Ovary (tissue), 10 donors: ENCODE data around the gene GP9. TPM values are rescaled to one million over a fixed set of nuclear protein-coding genes. Genes with fewer than 3 reads are reported as not detected.

Experiments
- DNase-seq, 5 donors: peaks; one replicate each; pipeline ENCODE4 v3.0.0-alpha.2; 2019 to 2020
- H3K27ac ChIP-seq, 2 donors: fragments of 200-600 bp; one replicate each; pipeline versions ENCODE4 v1.5.1 to v1.8.0; 2019 to 2022
- H3K27me3 ChIP-seq: fragments of 200-600 bp; one replicate; pipeline ENCODE4 v1.8.0; 2022
- H3K36me3 ChIP-seq: fragments of 200-600 bp; sonication (generic); one replicate; pipeline ENCODE4 v1.5.1; 2019
- H3K4me1 ChIP-seq: one replicate; pipeline ENCODE4 v1.8.1; 2013; ENCODE audit warnings: mild to moderate bottlenecking, moderate library complexity; ENCODE audit not compliant: insufficient read depth
- H3K4me3 ChIP-seq: fragments of 200-600 bp; sonication (generic); one replicate; pipeline ENCODE4 v1.5.1; 2017
- H3K9me3 ChIP-seq, 2 donors: fragments of 200-600 bp in 1 of 2; sonication (generic) in 1 of 2; one replicate each; pipeline versions ENCODE4 v1.5.1 to v1.8.1; 2013 to 2019; ENCODE audit warnings: mild to moderate bottlenecking in 1 of 2, moderate library complexity in 1 of 2
- CTCF ChIP-seq, 3 donors: fragments of 450-650 bp in 2 of 3; fragments of 200-600 bp in 1 of 3; IDR thresholded peaks; one replicate each; pipeline versions ENCODE4 v1.5.1 to v1.8.0; 2016 to 2022; ENCODE audit warnings: antibody characterized with exemption in 3 of 3, mild to moderate bottlenecking in 1 of 3
- EP300 ChIP-seq: sonication (generic); formaldehyde crosslinking; IDR thresholded peaks from one replicate; pipeline ENCODE4 v1.6.1; 2017; ENCODE audit warnings: antibody characterized with exemption
- POLR2A ChIP-seq: fragments of 450-650 bp; IDR thresholded peaks from one replicate; pipeline ENCODE4 v1.6.1; 2017; ENCODE audit warnings: antibody characterized with exemption, mild to moderate bottlenecking, moderate library complexity
- WGBS, 3 donors: extraction: QIAGEN DNeasy Blood & Tissue Kit in 1 of 3; methylation state at CpG; one replicate each; pipeline versions ENCODE4 v1.1.5 to v1.1.7; 2013 to 2017; 5-methylcytosine and 5-hydroxymethylcytosine counted together
- intact Hi-C, 4 donors: fragments of 100-400 bp; cut with DNase I; formaldehyde crosslinking; loops; one replicate each; pipeline versions ENCODE4 v1.11.0 to v1.15.1; 2022 to 2023
- long read RNA-seq, 3 donors: library from polyadenylated mRNA in 2 of 3; unstranded in 2 of 3; transcript quantifications; one replicate each; pipeline ENCODE4 v2.0.0 and lab custom pipeline, GENCODE V29; 2021 to 2026
- polyA plus RNA-seq, 2 donors: library from polyadenylated mRNA; stranded (reverse); fragments of 200-250 nt in 1 of 2; fragments of 350-450 nt in 1 of 2; fragmentation: Illumina TruSeq in 1 of 2; extraction: RNeasy Lipid Tissue Mini Kit (QIAGEN cat#74804) in 1 of 2; gene quantifications; one replicate each; pipeline ENCODE4 v1.2.3, GENCODE V29; 2013 to 2014
- total RNA-seq, 7 donors: library from RNA; depleted of rRNA in 2 of 7; stranded (reverse); fragments of >200 nt in 2 of 7; fragmentation: NEBNext Ultra II Directional in 3 of 7; extraction: Animal tissue kit (Norgen Biotek cat#: 25700) in 3 of 7; gene quantifications; one replicate each; pipeline versions ENCODE4 v1.1.0 to v1.2.4, GENCODE V29; 2016 to 2023
- donor health status: DM: no; HTN: no; CAD: no; lungs with moderate emphysema.
- donor health status: DM: no; HTN: no; CAD: no.
- donor health status: Bipolar disorder and iron deficiency.
- donor health status: DM: yes; HTN: yes; CAD: no.
- donor health status: DM: no; HTN: no; CAD: no.
- donor health status: DM: yes; HTN: yes; CAD: no.

The GP9 gene
- total RNA-seq: not detected
- polyA plus RNA-seq: not detected
- long read RNA-seq, donor 1: 0 reads
- long read RNA-seq, donor 2: 0 reads
- long read RNA-seq, donor 3: 0 reads

DNA sequence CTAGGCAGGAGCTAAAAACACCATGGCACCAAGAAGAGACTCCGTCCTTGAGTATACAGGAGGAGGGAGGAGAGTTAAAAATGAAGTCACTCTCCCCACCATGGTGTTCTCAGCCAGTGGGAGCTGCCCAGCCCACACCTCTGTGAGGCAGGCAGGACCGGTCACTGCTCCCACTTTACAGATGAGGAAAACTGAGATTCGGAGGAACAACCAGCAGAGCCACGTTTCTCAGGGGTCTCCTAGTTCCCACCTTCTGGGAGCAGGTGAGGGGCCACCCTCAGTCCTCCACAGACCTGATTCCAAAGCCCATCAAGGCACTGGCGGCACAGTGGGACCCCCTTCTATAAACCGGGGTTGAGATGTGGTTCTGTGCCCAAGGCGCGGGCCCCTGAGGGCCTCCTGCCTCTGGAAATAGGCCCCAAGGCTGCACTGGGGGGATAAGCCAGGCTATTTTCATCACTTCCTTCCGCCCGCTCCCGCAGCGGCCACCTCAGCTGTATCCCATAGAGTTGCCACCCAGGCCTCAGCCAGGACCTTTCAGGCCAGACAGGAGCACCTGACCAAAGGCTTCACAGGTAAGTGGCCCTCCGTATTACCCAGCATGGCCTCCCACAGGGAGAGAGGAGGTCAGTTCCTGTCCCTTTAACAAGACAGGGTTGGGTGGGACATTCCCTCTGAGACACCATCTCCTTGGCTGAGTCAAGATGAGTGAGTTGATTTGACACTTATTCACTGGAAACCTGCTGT is at the start of gene GP9:
Gene GP9 (plus strand): TSS at position 504 of the 747 bp plus-strand sequence. CDS start 961 bp downstream, outside the sequence.
- H3K4me1 ChIP-seq: peaks cover 4% of the 10 kb centered on the region
- intact Hi-C loops: no loop called here
- TF ChIP-seq EP300: no peak
- TF ChIP-seq CTCF (IDR thresholded peaks at IDR 0.05): no peak
- TF ChIP-seq POLR2A: no peak
- no peaks in the 10 kb centered on the region for H3K36me3 ChIP-seq
- no peak for DNase-seq
- no peak within 1 kb of the TSS for H3K4me3 ChIP-seq
- no peaks in the 10 kb centered on the region for H3K27me3 ChIP-seq
- no peaks in the 10 kb centered on the region for H3K9me3 ChIP-seq
- H3K27ac ChIP-seq: no peak within 1 kb of the TSS
- WGBS, 3 donors: 90 to 91% (median 90%) methylated on average over 13 of the region's 13 CpGs

GRCh38 chr3:129013491-129013891 is 47.1 kb upstream of the GP9 start:
- Histone ChIP-seq H3K27me3 (no peaks in the 10 kb centered on the region), H3K36me3 (no peaks in the 10 kb centered on the region), H3K27ac (no peak overlapping the region), H3K4me1 (peaks cover 23% of the 10 kb centered on the region), H3K4me3 (no peak overlapping the region), H3K9me3 (no peaks in the 10 kb centered on the region)
- TF ChIP-seq CTCF (IDR thresholded peaks at IDR 0.05): no peak
- TF ChIP-seq EP300: no peak
- TF ChIP-seq POLR2A: no peak
- 93 to 100% (median 95%) methylated on average over 3 of the region's 3 CpGs for WGBS, 3 donors
- no peak for DNase-seq
- intact Hi-C loops: no loop called here

- Histone ChIP-seq H3K36me3 (no peaks in the 10 kb centered on the region), H3K27me3 (no peaks in the 10 kb centered on the region), H3K27ac (no peak overlapping the region), H3K4me3 (no peak overlapping the region), H3K9me3 (no peaks in the 10 kb centered on the region), H3K4me1 (peaks cover 22% of the 10 kb centered on the region)
- no peak for TF ChIP-seq EP300
- TF ChIP-seq POLR2A: no peak
- TF ChIP-seq CTCF (IDR thresholded peaks at IDR 0.05): no peak
- no peak for DNase-seq
- WGBS, 3 donors: 73 to 84% (median 79%) methylated on average over 13 of the region's 13 CpGs
- intact Hi-C loops: no loop called here
These were observed 46.4 kb upstream of the GP9 start for GRCh38 chr3:129014148-129014547.

DNA sequence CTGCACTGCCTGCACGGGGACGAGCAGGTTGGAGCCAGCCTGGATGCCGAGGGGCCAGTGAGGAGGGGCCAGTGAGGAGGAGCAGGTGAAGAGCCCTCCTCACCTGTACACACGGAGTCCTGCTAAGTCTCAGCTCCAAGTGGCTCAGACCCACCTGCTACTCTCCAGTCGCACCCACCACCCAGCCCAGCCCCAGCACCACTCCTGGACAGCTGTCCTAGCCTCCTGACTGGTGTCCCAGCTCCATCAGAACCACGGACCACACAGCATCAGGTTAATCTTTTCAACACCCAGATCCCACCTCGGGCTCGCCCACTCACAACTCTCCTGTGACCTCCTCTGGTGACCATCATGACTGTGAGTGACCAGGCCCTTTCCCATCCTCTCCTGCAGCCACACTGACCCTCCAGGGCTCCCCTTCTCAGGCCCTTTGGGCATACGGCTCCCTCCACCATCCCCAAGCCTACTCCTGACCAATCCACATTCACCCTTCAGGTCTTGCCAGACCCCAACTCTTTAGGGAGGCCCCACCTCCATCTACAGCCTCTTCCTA is 45.7 kb upstream of the GP9 start:
- no peaks in the 10 kb centered on the region for H3K9me3 ChIP-seq
- DNase-seq: no peak
- H3K4me3 ChIP-seq: no peak overlapping the region
- no peak for TF ChIP-seq POLR2A
- TF ChIP-seq EP300: no peak
- TF ChIP-seq CTCF (IDR thresholded peaks at IDR 0.05): no peak
- peaks cover 16% of the 10 kb centered on the region for H3K4me1 ChIP-seq
- intact Hi-C loops: no loop called here
- H3K27ac ChIP-seq: no peak overlapping the region
- H3K36me3 ChIP-seq: no peaks in the 10 kb centered on the region
- WGBS, 3 donors: 91 to 94% (median 92%) methylated on average over 9 of the region's 9 CpGs
- no peaks in the 10 kb centered on the region for H3K27me3 ChIP-seq
